ENCODE data around the gene OTULIN.

OTULIN gene

GRCh38 chr5:14668181-14668591 lies 3.7 kb downstream of the OTULIN start:
- no peak for DNase-seq (ENCODE audit: low spot score)

- no peak for DNase-seq (ENCODE audit: low spot score)
These were observed 4.9 kb downstream of the OTULIN start for GRCh38 chr5:14669415-14669814.

DNA sequence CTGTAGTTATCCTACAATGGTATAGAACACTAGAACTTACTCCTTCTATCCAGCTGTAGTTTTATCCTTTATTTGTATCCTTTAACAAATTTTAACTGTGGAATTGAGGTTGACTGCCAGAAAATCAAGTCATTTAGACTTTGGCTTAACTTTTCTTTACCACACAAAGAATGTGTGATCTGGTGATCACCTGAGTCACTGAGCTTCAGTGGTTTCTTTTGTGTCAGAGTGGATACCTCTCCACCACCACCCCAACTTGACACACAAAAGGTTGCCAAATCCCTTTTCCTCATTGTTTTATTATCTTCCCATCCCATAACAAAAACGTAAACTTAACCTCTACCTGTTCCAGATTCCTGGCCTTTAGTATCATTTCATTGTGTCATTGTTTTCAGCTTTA lies 5.5 kb downstream of the OTULIN start:
- no peak for DNase-seq (ENCODE audit: low spot score)

DNA sequence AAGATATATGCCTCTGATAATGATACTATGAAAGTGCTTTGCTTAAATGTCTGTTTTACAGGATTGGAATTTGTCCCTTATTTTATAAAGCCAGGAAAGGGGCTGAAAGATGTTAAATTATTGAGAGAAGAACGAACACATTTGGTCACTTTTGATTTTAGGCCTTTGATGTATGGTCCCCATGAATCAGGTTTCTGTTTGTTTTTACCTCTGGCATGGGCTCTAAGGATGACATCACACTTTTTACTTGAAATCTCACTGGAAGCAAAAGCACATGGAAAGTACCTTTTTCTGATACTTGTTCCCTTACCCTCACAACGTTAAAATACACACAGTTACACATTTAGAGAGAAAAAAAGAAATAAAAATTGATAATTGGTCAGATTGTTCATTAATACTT lies 6.9 kb downstream of the OTULIN start:
- DNase-seq (ENCODE audit: low spot score) = no peak

DNA sequence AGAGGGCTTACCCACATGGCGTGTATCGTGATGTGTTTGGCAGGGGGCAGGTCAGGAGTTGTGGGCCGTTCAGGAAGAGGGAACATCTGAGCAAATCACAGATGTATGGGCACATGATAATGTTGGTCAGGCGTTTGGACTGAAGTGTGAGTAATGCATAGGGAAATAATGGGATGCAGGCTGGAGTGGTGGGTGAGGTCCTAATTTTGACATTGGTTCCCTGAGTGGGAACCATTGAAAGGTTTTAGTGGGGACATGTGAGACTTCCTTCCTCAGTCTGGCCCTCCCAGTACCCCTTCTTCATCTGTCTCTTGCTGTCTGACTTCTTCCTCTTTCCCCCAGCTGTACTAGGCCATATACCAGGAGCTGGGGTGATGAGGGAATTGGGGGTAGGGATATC lies 7.6 kb downstream of the OTULIN start:
- DNase-seq (ENCODE audit: low spot score) = no peak

DNA sequence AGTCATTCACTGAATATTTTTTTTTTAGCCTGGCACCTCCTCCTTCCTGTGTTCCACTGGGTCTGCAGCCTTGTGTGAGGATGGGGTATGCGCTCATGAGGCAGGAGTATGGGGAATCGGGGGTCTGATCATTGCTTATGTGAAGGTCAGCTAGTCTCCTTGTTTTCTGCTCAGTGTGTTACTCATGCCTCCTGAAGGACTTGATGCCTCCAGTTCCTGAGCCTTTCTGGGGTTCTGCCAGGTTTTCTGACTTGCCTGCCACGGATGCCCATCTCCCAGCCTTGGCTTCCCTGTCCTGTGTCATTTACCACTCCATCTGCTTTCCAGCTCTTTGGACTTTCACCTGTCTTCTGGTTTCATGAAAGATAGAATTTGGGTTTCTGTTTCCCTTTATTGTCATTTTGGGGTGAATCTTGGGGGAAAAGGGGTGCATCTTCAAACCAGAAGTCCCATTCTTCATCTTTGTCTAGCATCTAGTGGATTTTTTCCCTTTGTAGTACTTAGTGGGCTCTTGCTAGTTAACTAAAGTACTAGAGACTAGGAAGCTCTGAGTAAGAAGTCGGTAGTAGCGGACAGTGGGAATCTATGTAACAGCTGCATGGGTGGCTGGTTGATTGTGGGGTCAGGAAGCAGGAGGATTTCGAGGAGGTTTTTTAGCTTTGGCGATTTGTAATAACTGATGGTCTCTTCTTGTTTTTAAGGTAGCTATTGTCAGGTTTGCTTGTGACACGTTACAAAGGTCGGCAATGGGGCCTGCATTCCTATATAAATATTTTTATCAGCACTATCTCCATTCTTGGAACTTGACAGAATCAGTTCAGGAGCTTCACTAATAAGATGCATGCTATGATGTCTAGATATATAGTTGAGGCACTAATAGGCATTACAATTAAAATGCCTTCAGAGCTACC lies 8.2 kb downstream of the OTULIN start:
- DNase-seq (ENCODE audit: low spot score) = no peak

DNA sequence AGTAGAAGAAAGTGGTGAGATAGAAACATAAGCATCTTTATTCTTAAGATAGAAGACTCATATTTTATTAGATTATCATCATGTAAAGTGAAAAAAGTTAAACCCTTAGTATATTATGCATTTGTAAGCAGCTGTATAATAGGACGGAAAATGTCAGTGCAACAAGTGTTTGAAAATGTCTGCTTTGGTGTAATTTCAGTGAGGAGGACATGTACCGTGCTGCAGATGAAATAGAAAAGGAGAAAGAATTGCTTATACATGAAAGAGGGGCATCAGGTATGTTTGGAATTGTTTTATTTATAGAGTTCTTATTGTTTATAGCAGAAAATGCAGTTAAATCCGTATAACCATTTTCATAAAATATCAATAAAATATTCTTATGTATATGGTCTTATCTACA lies 8.9 kb downstream of the OTULIN start:
- no peak for DNase-seq (ENCODE audit: low spot score)

DNA sequence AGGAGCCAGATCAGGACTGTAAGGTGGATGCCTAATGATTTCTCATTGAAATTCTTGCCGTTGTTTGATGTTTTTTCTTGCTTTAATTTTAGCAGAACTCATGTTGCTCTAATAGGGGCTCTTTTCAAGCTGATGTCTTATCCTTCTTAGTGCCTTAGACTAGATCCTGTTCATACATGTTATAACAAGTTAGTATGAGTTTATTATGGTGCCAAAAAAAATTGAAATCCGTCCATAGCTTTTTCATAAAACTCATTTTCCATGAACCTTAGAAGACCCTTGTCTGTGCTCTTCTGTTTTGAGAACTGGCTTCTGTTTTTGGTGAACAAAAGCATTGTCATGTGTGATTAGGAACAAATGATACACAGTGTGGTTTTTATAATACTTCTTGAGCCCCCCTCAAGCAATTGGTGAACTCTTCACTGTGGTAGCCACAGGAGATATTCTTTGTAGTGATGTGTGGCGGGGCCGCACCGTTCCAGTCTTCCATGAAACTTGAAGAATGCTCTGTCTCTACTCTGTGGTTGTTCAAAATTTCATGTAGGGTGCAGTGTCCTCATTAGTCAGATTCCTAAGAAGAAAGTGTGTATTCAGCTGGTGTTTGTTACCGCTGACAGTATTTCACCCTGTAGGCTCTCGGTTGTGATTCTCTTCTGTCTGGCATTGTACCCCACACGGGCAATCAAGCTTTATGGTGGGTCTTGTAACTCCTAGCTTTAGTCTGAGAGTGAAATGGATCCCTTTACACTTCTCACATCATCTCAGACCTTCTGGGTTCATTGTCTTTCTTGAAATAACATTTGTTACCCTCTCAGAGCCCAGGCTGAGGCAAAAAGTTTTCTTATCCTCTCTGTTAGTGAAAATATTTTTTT lies 10.7 kb downstream of the OTULIN start:
- DNase-seq (ENCODE audit: low spot score) = no peak

- DNase-seq (ENCODE audit: low spot score) = no peak
These were observed 11.4 kb downstream of the OTULIN start for GRCh38 chr5:14675865-14676300.

- DNase-seq (ENCODE audit: low spot score) = no peak
These were observed 11.8 kb downstream of the OTULIN start for GRCh38 chr5:14676320-14676719.

DNA sequence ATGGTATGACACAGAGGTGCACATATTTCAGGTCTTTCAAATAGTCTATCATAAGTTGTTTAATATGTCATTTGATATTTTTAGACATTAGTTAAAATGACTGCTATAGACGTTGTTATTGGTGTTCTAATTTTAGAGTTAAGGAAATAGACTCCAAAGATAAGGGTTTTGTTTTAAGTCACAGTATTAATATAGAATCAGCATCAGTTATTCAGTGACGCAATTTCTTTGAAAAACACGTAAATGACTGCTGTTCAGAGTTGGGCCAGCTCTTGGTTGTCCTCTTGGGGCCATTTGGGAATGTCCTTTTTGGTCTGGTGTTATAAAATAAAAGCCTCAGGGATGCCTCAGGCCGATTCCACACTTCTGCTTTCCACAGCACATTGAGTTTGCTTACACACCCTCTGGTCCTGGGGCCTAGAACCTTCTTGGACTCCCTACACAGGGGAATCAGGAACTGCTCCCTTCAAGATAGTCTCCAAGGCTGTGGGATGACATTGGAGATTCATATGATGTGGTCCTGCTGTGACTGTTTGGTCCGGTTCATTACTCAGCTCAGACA lies 14.3 kb downstream of the OTULIN start:
- DNase-seq (ENCODE audit: low spot score) = no peak

- DNase-seq (ENCODE audit: low spot score) = no peak
These were observed 15.1 kb downstream of the OTULIN start for GRCh38 chr5:14679595-14679994.

GRCh38 chr5:14681236-14681752 lies 16.8 kb downstream of the OTULIN start:
- no peak for DNase-seq (ENCODE audit: low spot score)

- no peak for DNase-seq (ENCODE audit: low spot score)
These were observed 19.5 kb downstream of the OTULIN start for GRCh38 chr5:14683906-14684455.

DNA sequence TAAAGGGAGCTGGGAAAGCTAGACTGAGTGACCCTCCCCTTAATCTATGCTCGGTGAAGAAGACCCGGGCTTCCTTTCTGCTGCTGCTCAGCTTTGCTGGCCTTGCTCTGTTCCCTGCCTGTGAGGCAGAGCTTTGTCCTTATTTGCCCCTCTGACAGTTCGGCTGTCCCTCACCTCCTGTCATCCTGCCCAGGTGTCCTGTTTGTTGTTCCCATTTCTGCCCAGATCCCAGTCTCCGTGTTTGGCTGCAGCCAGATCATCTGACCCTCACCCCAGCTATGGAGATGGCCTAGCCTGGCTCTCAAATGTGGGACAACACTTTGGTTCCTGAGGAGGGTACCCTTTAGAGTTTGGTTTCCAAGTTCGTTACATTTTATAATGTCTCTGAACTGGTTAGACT lies 20.2 kb downstream of the OTULIN start:
- no peak for DNase-seq (ENCODE audit: low spot score)

DNA sequence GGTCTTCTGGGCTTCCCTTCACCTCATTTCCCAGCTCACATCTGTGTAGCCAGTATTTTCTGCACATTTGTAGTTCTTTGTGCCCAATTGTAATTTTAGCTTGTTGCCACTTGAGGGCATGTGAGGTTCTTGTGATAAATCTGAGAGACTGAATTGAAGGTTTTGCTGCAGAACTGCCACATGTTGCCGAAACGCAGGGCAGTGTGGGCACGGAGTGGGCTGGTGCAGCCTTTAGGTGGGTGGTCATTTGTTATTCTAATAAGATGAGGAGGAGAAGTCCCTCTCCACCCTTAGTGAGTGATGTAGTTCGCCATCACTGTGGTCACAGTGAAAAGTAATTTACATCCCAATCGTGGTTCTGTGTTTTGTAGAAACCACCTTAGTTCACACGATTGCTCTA lies 21.2 kb downstream of the OTULIN start:
- DNase-seq (ENCODE audit: low spot score) = peak; percentile 89

DNA sequence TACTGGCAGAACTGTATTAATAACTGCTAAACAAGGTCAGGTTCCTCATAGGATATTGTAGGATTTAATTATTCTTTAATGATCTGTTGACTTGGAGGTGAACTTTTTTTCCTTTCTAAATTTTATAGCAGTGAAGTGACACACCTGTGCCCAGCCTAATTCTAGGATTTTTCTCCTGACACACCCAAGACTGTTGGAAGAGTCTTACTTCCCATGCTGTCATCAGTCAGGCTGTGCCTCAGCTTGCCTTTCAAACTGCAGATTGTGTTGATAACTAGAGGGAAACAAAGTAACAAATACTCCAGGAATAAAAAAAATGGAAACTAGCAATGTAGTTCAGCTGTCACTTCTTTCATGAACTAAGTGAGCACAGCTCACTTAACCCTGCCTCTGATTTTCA lies 22.0 kb downstream of the OTULIN start:
- no peak for DNase-seq (ENCODE audit: low spot score)

DNA sequence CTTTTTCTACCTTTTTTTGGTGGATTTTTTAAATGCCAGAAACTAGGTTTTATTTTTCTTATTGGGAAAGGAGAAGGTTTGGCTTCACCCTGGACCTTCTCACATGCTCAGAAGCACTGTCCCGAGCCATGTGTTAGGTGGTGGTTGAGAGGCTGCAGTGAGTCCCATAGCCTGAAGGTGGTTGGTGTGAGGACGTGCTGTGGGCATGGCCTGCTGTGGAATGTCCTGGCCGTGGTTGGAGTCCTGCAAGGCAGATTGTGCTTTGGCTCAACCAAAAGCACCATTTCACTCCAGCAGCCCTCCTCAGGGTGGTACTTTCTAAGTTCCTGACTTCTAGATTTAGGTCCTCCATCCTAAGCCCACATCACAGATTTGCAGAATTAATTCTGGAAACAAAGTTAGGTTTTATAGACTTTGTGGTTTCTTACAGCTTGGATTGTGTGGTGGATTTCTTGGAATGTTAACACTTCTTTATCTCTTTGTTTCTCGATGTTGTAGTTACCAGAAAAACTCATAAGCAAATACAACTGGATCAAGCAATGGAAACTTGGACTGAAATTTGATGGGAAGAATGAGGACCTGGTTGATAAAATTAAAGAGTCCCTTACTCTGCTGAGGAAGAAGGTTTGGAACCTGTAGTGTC lies 22.6 kb downstream of the OTULIN start:
- no peak for DNase-seq (ENCODE audit: low spot score)

DNA sequence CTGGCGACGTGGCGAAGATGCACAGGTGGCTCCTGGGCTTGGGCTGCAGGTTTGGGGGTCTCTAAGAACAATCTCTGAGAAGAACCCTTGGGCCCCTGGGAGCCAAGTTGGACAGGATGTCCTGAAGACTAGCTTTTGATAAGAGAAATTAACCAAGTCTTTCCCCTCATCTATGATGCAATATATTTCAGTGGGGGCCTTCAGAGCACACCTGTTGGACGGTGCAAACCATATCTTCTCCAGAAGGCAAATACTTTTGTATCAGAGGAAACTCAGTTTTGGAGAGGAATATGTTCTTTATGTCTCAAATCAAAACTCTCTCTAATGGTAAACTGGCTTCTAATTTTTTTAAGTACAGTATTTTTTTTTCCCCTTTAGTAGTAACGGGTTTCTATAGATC lies 28.6 kb downstream of the OTULIN start:
- DNase-seq (ENCODE audit: low spot score) = no peak

DNA sequence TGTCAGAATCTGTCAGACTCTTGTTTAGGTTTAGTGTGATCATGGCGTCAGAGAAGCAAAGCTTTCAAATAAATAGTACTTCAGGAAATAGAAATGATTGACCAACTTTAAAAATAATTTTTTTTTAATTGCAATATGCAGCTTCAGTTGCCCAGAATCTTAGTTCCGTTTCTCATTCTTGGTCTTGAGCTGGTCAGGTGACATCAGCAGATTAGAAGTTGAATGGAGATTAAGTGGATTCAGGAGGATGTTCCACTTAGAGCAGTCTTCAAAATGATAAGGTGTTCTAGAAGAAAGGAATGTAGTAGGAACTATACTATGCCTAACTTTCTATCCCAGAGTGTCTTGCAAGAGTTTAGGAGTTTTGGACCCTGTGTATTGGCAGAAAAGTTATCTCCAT lies 30.6 kb downstream of the OTULIN start:
- DNase-seq (ENCODE audit: low spot score) = no peak

GRCh38 chr5:14696057-14696456 lies 31.5 kb downstream of the OTULIN start:
- DNase-seq (ENCODE audit: low spot score) = no peak

- no peak for DNase-seq (ENCODE audit: low spot score)
These were observed 32.3 kb downstream of the OTULIN start for GRCh38 chr5:14696851-14697250.

All from pons (tissue), 1 donor.